Stimulated activated CD8-positive, alpha-beta memory T cell treated with anti-CD3 and anti-CD28 coated beads, Interleukin-15, amount 100 ng/mL, for 1 hour (primary cell): ENCODE data around the gene EML6.
"Not testable (repeated sequence)": the region's sequence is repeated elsewhere in the genome, so short reads cannot be mapped to it uniquely, and the experiment has no call there.

Source experiments
- DNase-seq: peaks from one replicate; pipeline ENCODE4 v3.0.0-alpha.2; 2020; ENCODE audit warnings: low read depth

The EML6 gene

GRCh38 chr2:54850171-54851122 lies 127.0 kb downstream of the EML6 start:
- no peak for DNase-seq

- no peak for DNase-seq
Measured at GRCh38 chr2:54853616-54854310, 130.3 kb downstream of the EML6 start.

GRCh38 chr2:54855434-54855833 lies 132.0 kb downstream of the EML6 start:
- no peak for DNase-seq

GRCh38 chr2:54858021-54858681 lies 134.7 kb downstream of the EML6 start:
- DNase-seq: no peak

- no peak for DNase-seq
Measured at GRCh38 chr2:54859416-54859815, 136.0 kb downstream of the EML6 start.

GRCh38 chr2:54859997-54860701 lies 136.7 kb downstream of the EML6 start:
- no peak for DNase-seq

- DNase-seq: no peak
Measured at GRCh38 chr2:54862229-54862628, 138.8 kb downstream of the EML6 start.

- no peak for DNase-seq
Measured at GRCh38 chr2:54862742-54863141, 139.3 kb downstream of the EML6 start.

- DNase-seq: no peak
Measured at GRCh38 chr2:54863660-54864059, 140.2 kb downstream of the EML6 start.

GRCh38 chr2:54864096-54864495 lies 140.6 kb downstream of the EML6 start:
- DNase-seq: no peak

- DNase-seq: no peak
Measured at GRCh38 chr2:54864727-54865126, 141.3 kb downstream of the EML6 start.

GRCh38 chr2:54866179-54866578 lies 142.7 kb downstream of the EML6 start:
- DNase-seq: no peak

GRCh38 chr2:54866868-54867267 lies 143.4 kb downstream of the EML6 start:
- no peak for DNase-seq

GRCh38 chr2:54867457-54867856 lies 144.0 kb downstream of the EML6 start:
- no peak for DNase-seq

- DNase-seq: no peak
Measured at GRCh38 chr2:54871457-54872107, 148.1 kb downstream of the EML6 start.

GRCh38 chr2:54872780-54873179 lies 149.3 kb downstream of the EML6 start:
- DNase-seq: no peak

- not testable (repeated sequence) for DNase-seq
Measured at GRCh38 chr2:54873236-54873635, 149.8 kb downstream of the EML6 start.

GRCh38 chr2:54876764-54877163 lies 153.3 kb downstream of the EML6 start:
- no peak for DNase-seq

GRCh38 chr2:54878182-54878581 lies 154.7 kb downstream of the EML6 start:
- DNase-seq: no peak

GRCh38 chr2:54879032-54879431 lies 155.6 kb downstream of the EML6 start:
- DNase-seq: no peak

- no peak for DNase-seq
Measured at GRCh38 chr2:54879598-54880332, 156.3 kb downstream of the EML6 start.
